Lower leg skin (tissue), 4 donors: Measurements from ENCODE around the gene TXNRD2. TPM values are rescaled to one million over a fixed set of nuclear protein-coding genes. Genes with fewer than 3 reads are reported as not detected.

Source experiments
- DNase-seq, 2 donors: peaks; one replicate each; pipeline ENCODE4 v3.0.0-alpha.2; 2019; ENCODE audit warnings: low spot score in 2 of 2
- H3K4me3 ChIP-seq: fragments of 200-600 bp; sonication (generic); 2 replicates; pipeline ENCODE4 v1.5.1; 2017; ENCODE audit warnings: mild to moderate bottlenecking, low read depth; ENCODE audit not compliant: poor library complexity, severe bottlenecking
- POLR2A ChIP-seq, 2 donors: fragments of 450-650 bp; IDR thresholded peaks; one replicate each; pipeline ENCODE4 v1.6.1; 2016 to 2017; ENCODE audit warnings: antibody characterized with exemption in 2 of 2, mild to moderate bottlenecking in 1 of 2, moderate library complexity in 1 of 2
- WGBS, 2 donors: methylation state at CpG; one replicate each; pipeline ENCODE4 v1.1.5; 2018; 5-methylcytosine and 5-hydroxymethylcytosine counted together
- intact Hi-C: fragments of 100-400 bp; cut with DNase I; formaldehyde crosslinking; loops from one replicate; pipeline ENCODE4 v1.15.0; 2023; ENCODE audit warnings: low total_unique reads
- total RNA-seq, 4 donors: library from RNA; depleted of rRNA; stranded (reverse); fragments of >200 nt; gene quantifications; one replicate each; pipeline ENCODE4 v1.1.0, GENCODE V29; 2016
- TF ChIP-seq, protein P1 (sequence below), 3 donors: fragments of 450-650 bp; IDR thresholded peaks; one replicate each; pipeline ENCODE4 v1.5.1; 2016; ENCODE audit warnings: antibody characterized with exemption in 3 of 3, mild to moderate bottlenecking in 3 of 3, moderate library complexity in 2 of 3

The TXNRD2 gene
- total RNA-seq, 4 donors from 2014 or later = 10.9 to 16.8 (median 15.2) TPM

DNA sequence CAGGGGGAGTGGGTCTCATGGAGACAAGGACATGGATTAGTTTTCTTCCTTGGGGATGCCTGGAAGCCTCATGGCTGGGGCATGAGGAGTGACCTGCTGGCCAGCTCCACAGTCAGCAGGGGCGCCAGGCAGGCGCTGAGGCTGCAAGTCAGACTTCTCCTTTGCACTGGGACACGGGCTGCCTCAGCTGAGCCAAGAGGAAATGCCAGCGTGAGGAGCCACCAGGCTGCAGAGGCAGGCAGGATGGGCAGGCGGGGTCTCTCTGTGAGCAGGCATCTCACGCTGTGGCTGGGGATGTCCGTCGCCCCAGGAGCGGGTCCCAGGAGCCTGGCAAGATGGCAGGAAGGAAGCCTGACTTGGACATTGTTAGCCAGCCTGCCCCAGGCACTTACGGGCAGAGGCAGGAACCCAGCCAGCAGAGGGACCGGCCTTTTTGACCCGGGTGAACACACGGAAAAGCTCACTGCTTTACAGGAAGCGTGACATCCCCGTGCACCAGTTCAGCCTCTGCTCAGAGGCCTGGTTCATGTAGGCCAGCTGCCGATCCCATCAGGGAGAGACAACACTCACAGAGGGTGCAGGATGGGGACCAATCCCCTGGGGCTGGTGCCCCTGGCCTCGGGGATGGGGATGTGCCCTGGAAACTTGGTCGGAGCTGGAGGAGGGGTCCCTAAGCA is 97.1 kb downstream of the TXNRD2 start:
- no peak for TF ChIP-seq POLR2A (IDR thresholded peaks at IDR 0.05)
- TF ChIP-seq, protein P1, sequence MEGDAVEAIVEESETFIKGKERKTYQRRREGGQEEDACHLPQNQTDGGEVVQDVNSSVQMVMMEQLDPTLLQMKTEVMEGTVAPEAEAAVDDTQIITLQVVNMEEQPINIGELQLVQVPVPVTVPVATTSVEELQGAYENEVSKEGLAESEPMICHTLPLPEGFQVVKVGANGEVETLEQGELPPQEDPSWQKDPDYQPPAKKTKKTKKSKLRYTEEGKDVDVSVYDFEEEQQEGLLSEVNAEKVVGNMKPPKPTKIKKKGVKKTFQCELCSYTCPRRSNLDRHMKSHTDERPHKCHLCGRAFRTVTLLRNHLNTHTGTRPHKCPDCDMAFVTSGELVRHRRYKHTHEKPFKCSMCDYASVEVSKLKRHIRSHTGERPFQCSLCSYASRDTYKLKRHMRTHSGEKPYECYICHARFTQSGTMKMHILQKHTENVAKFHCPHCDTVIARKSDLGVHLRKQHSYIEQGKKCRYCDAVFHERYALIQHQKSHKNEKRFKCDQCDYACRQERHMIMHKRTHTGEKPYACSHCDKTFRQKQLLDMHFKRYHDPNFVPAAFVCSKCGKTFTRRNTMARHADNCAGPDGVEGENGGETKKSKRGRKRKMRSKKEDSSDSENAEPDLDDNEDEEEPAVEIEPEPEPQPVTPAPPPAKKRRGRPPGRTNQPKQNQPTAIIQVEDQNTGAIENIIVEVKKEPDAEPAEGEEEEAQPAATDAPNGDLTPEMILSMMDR (IDR thresholded peaks at IDR 0.05) = no peak
- WGBS, 2 donors = 18 to 24% methylated on average over 10 to 13 of the region's 18 CpGs
- no peak overlapping the region for H3K4me3 ChIP-seq
- DNase-seq = peak; percentile 60 to 92
- intact Hi-C loops = no loop called here

DNA sequence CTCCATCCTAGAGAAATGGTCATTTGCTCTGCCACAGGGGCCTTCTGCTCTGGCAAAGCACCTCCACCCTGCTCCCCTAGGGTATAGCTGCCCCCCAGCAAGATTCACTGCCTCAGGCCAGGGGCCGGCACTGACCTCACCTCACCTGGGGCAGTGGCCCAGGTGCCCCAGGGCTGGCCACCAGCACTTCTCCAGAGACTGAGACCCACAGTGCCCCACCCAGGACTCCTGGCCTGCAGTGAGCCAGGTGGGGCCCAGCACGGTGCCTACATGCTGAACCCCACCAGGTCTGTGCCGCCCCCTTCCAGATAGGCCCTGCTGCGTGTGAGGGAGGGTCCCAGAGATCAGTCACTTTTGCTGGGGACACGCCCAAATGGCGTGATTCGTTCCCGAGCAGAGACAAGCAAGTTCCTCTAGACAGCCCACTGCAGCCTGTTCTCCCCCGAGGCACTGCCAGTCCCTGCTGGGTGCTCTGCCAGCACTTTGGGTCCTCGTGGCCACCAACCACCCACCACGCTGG is 97.7 kb downstream of the TXNRD2 start:
- peak in 1 of 2 donors; percentile 15 for DNase-seq
- TF ChIP-seq, protein P1 (IDR thresholded peaks at IDR 0.05) = no peak
- no peak for TF ChIP-seq POLR2A (IDR thresholded peaks at IDR 0.05)
- WGBS, 2 donors = 18 to 31% methylated on average over 7 to 8 of the region's 11 CpGs
- H3K4me3 ChIP-seq = no peak overlapping the region
- intact Hi-C loops = no loop called here

DNA sequence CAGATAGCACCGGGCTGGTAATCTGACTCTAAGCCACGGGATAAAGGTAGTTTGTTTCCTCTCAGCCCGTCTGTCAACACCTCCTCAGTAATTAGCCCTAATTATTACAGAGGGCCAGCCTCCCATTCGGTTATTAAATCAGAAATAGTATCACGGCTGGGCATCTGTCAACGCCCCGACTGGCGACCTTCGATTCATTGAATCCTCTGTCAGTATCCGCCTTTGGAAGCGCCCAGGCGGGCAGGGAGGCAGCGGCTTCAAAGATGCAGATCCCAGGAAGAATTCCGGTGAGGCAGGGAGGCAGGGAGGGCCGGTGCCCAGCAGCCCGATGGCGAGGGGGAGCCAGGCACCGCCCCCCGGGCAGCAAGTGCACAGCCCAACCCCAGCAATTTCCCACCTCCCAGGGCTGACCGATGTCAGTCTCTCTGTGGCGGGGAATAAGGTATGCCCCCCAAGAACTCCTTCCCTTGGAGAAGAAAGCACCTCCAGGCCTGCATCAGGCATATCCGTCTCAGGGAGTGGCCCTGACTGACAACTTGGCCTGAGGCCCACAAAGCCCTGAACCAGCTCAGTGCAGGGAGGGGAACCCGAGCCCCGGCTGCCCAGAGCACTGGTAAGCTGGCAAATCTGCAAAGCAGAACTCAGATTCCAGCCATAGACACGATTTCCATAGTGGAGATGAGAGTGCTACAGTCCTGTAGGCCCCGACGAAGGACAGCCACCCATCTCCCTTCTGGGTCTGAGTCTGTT is 98.3 kb downstream of the TXNRD2 start:
- 46 to 60% methylated on average over 26 of the region's 27 CpGs for WGBS, 2 donors
- no peak for DNase-seq
- no peak overlapping the region for H3K4me3 ChIP-seq
- intact Hi-C loops = no loop called here
- no peak for TF ChIP-seq POLR2A (IDR thresholded peaks at IDR 0.05)
- TF ChIP-seq, protein P1 (IDR thresholded peaks at IDR 0.05) = no peak

DNA sequence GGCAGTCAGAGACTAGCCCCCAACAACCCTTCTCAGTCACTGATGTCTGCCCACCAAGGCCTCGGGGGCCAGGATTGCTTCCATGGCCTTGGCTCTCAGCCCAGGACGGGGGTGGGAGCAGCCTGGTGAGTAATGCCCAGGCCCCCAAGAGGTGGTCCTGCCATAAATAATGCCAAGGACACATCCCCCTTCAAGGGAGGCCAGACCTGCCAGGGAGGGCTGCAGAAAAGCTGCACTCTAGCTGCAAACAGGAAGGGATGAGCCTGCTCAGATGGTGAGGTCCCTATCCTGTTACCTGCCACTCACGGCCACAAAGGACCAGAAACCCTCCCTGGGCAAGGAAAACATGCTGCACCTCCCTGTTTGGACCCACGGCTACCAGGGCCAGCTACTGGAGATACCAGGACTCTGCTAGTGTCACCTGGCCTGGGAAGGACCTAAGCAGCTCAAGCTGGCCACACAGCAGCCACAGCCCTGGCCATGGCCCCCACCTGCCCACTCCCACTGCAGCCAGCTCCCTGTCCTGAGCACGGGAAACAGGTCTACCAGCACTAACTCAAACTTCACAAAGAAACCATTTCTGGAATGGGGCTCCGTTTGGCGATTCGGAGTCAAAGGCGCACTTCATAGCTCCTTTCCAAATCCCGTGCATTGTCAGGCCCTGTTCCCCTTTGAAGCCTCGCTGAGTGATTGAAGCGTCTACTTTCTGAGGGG is 99.1 kb downstream of the TXNRD2 start:
- DNase-seq = no peak
- TF ChIP-seq, protein P1 (IDR thresholded peaks at IDR 0.05) = no peak
- TF ChIP-seq POLR2A (IDR thresholded peaks at IDR 0.05) = no peak
- no peak overlapping the region for H3K4me3 ChIP-seq
- 80 to 86% methylated on average over 12 of the region's 12 CpGs for WGBS, 2 donors
- intact Hi-C loops = no loop called here

DNA sequence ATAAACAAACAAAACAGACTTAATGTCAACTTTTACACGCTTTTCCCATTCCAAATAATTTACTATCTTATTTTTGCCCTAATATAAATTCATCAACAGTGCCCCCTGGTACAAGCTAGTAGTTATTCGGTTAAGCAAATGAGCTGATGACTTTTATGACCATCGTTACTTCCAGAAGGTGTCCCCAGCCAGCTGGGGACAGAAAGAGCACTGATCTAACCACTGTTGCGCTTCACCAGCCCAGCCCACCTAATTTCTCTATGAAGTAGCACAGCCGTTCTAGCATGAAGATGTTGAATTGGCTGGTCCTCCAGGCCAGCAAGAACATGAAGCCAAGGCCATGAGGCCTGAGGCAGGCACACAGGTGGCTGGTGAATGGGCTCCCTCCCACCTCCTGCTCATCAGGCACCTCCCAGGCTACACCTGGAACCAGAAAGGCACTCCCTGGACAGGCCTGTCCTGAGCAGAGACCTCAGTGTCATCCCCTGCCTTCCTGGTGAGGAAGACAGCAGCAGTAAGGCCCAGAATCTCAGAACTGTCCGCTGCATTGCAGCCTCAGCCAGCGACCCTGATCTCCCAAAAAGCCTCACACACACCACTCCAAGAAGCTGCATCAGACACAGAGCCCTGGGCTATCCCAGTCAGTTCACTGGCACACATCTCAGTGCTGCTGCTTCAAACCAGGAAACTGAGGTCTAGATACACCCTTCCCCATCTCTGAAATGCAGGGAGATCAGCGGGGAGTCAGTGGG is 99.8 kb downstream of the TXNRD2 start:
- intact Hi-C loops = no loop called here
- no peak for DNase-seq
- TF ChIP-seq POLR2A (IDR thresholded peaks at IDR 0.05) = no peak
- TF ChIP-seq, protein P1 (IDR thresholded peaks at IDR 0.05) = no peak
- H3K4me3 ChIP-seq = no peak overlapping the region
- 82 to 83% methylated on average over 8 of the region's 8 CpGs for WGBS, 2 donors
